ENCODE results near the gene AMPH.

The AMPH gene

DNA sequence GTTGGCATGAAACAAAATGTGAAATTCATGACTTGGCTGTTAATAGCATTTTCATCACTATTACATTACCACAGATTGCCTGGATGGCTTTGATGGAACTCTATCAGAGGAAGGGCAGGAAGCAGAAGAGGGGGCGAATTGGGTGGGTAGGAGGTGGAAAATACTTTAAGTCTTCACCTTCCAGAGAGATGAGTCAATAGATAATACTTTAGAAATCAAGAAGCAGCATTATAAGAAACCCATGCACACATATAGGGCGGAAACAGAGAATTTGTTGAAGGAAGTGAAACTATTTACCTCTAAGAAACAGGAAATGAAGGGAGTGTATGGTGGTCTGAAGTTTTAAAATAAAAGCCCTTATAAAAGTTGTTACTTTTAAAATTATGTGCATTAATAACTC, 205.7 kb downstream of the AMPH start:
- H3K27ac ChIP-seq: no peak overlapping the region
- TF ChIP-seq, protein P1, sequence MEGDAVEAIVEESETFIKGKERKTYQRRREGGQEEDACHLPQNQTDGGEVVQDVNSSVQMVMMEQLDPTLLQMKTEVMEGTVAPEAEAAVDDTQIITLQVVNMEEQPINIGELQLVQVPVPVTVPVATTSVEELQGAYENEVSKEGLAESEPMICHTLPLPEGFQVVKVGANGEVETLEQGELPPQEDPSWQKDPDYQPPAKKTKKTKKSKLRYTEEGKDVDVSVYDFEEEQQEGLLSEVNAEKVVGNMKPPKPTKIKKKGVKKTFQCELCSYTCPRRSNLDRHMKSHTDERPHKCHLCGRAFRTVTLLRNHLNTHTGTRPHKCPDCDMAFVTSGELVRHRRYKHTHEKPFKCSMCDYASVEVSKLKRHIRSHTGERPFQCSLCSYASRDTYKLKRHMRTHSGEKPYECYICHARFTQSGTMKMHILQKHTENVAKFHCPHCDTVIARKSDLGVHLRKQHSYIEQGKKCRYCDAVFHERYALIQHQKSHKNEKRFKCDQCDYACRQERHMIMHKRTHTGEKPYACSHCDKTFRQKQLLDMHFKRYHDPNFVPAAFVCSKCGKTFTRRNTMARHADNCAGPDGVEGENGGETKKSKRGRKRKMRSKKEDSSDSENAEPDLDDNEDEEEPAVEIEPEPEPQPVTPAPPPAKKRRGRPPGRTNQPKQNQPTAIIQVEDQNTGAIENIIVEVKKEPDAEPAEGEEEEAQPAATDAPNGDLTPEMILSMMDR (conservative IDR thresholded peaks at IDR 0.05): no peak

DNA sequence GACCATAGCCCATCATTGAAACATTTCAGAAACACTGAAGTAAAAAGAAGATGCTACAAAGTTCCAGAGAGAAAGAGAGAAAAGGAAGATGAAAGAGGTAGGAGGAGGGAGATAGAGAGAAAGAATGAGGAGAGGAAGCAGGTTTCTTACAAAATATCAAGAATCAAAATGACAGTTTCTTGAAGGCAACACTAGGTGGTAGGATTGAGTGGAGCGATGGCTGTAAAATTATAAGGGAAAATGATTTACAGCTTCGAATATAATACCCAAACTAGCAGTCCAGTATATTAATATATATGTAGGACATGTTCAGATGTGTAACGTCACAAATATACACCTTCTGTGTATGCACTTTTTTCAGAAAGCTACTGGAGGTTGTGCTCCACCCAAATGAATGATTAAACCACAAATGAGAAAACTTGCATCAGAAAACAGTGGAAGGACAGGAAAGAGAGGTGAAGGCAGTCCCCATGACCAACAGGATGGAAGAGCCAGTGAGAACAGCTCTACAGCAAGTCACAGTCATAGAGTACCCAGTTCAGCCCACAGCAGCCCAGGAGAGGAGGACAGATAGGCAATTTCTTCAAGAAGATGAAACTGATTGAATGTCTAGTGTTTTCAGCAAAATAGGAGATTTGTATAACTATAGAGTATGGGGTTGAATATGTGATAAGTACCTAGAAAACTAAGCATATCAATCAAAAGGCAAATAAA, 206.3 kb downstream of the AMPH start:
- TF ChIP-seq, protein P1 (conservative IDR thresholded peaks at IDR 0.05): peak; percentile 62
- no peak overlapping the region for H3K27ac ChIP-seq

DNA sequence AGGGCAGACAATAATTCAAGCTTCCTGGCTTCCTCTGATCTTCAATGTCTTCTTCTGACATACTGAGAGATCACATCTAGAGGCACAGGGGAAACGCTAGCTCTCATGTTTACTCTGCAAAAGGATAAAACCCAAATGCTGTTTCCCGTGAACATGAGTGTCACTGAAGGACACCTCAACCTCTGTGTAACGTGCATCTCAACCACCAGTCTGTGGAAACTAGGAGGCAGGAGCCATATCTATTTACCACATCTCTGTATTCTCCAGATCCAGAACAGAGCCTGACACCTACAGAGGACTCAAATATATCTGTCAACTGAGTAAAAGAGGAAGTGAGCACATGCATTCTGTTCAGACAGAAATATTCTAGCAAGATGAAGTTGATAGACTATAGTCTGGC, 217.4 kb downstream of the AMPH start:
- TF ChIP-seq, protein P1 (conservative IDR thresholded peaks at IDR 0.05): no peak
- no peak overlapping the region for H3K27ac ChIP-seq

DNA sequence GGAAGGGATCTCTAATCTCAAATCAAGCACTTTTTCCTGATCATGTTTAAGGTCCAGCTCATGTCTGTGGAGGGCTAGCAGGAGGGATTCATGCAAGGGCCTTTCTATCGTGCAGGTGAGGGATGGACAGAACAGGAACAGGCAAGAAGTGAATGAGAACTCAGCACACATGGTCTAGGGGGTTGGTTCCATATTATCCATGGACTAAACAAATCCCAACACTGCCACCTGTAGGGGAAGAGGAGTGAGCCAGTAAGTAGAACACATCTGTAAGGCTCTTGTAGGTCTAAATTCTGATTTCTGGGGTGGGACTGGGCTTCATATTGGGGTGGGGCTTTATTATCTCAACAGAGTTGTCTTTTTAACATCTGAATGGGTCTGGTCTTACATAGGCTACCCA, 219.8 kb downstream of the AMPH start:
- no peak overlapping the region for H3K27ac ChIP-seq
- TF ChIP-seq, protein P1 (conservative IDR thresholded peaks at IDR 0.05): peak; percentile 26; the same call in 1 of the 2 replicates

DNA sequence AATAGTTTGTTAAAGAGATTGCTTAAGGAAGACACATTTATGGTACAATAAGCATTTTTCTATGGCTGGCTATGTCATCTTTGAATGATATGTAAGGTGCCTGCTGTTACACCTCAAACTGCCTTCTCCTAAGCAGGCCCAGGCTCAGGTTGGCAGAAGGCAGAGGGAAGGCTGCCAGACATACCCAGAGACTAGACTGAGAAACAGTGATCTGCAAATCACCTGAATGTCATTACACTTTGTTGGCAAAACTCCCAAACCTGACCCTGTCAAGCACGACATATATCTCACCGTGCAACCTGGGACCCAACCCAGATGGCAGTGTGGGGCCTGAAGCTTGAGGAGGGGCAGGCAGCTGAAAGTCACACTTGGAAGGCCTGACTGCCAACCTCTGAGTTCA, 221.1 kb downstream of the AMPH start:
- TF ChIP-seq, protein P1 (conservative IDR thresholded peaks at IDR 0.05): no peak
- no peak overlapping the region for H3K27ac ChIP-seq

DNA sequence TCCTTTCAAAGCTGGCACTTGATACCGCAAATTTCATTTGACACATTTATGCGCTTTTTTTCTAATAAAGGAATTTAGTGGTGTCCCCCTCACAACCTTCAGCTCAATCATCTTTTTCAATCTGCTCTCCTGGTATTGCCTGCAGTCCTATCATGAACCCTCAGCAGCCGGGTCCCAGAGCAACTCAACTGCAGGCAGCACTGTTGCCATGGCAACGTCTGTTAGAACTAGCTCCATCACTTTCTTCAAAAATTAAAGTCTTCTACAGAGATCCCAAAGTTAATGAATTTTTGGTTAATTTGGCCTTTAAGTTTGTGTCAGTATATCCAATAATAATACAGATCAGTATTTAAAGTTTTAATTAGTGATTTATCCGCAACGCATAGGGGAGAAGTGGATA, 221.6 kb downstream of the AMPH start:
- no peak overlapping the region for H3K27ac ChIP-seq
- TF ChIP-seq, protein P1 (conservative IDR thresholded peaks at IDR 0.05): no peak

DNA sequence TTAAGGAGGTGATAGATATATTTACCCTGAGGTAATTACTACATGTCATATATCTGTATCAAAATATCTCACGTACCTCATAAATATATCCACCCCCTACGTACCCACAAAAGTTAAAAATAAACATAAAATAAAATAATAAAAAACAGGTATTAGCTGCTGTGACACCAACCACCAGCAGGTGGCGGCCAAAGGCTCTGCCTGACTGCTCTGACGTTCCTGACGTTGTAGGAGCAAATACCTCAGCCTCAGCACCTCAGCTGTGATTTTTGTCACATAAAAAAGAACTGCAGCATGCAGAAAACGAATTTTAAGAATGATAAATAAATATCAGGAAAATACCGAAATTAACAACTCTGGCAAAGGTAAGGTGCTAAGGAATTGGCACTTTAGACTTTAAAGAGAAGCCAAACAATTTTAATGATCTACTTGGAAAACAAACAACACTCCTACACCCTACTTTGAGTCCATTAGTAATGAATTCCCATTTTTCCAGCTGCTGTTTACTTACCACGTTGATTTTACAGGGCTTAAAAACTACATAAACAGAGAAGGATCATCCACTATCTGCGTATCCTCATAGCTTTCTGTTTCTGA, 232.3 kb downstream of the AMPH start:
- no peak overlapping the region for H3K27ac ChIP-seq
- TF ChIP-seq, protein P1 (conservative IDR thresholded peaks at IDR 0.05): peak; percentile 99
